Liver (tissue), 9 donors: ENCODE data around the gene HCN3. TPM values are rescaled to one million over a fixed set of nuclear protein-coding genes. Genes with fewer than 3 reads are reported as not detected.

Source experiments
- DNase-seq: peaks from one replicate; pipeline ENCODE4 v3.0.0-alpha.2; 2017; ENCODE audit warnings: low spot score
- H3K27ac ChIP-seq, 2 donors: one replicate each; pipeline ENCODE4 v1.7.0; 2013; ENCODE audit warnings: inconsistent platforms in 2 of 2, low read length in 2 of 2, control low read depth in 1 of 2, low read depth in 1 of 2, mild to moderate bottlenecking in 1 of 2
- H3K27me3 ChIP-seq, 4 donors: one replicate each; pipeline versions ENCODE4 v1.6.1 to v1.7.0; 2013; ENCODE audit warnings: low read length in 3 of 4, inconsistent platforms in 1 of 4, mild to moderate bottlenecking in 1 of 4, moderate library complexity in 1 of 4; ENCODE audit not compliant: control insufficient read depth in 4 of 4, insufficient read depth in 4 of 4
- H3K36me3 ChIP-seq, 4 donors: one replicate each; pipeline versions ENCODE4 v1.6.1 to v1.7.0; 2013; ENCODE audit warnings: low read length in 3 of 4, mild to moderate bottlenecking in 3 of 4, low read depth in 1 of 4, moderate library complexity in 1 of 4; ENCODE audit not compliant: control insufficient read depth in 4 of 4, insufficient read depth in 3 of 4
- H3K4me1 ChIP-seq, 4 donors: one replicate each; pipeline versions ENCODE4 v1.6.1 to v1.7.0; 2013; ENCODE audit warnings: low read length in 3 of 4, mild to moderate bottlenecking in 3 of 4, moderate library complexity in 1 of 4; ENCODE audit not compliant: control insufficient read depth in 4 of 4, insufficient read depth in 4 of 4
- H3K4me3 ChIP-seq, 3 donors: one replicate each; pipeline versions ENCODE4 v1.6.1 to v1.7.0; 2013; ENCODE audit warnings: low read length in 3 of 3, control low read depth in 1 of 3, low read depth in 1 of 3, mild to moderate bottlenecking in 1 of 3
- H3K9ac ChIP-seq, 2 donors: one replicate each; pipeline ENCODE4 v1.7.0; 2013; ENCODE audit warnings: low read length in 2 of 2, mild to moderate bottlenecking in 2 of 2, moderate library complexity in 2 of 2, control low read depth in 1 of 2, low read depth in 1 of 2
- H3K9me3 ChIP-seq, 4 donors: one replicate each; pipeline versions ENCODE4 v1.6.1 to v1.7.0; 2013; ENCODE audit warnings: low read length in 3 of 4; ENCODE audit not compliant: control insufficient read depth in 4 of 4
- EGR1 ChIP-seq, 2 donors: IDR thresholded peaks; 2 replicates each; pipeline ENCODE4 v1.6.1; 2016 to 2018; ENCODE audit warnings: antibody characterized with exemption in 2 of 2, low read depth in 2 of 2
- FOXA1 ChIP-seq: IDR thresholded peaks from 2 replicates; pipeline ENCODE4 v1.6.1; 2016; ENCODE audit warnings: antibody characterized with exemption
- FOXA2 ChIP-seq: IDR thresholded peaks from 2 replicates; pipeline ENCODE4 v1.6.1; 2016; ENCODE audit warnings: antibody characterized with exemption
- GABPA ChIP-seq, 2 donors: IDR thresholded peaks in 1 of 2; conservative IDR thresholded peaks in 1 of 2; 2 replicates each; pipeline ENCODE4 v1.6.1; 2016; ENCODE audit warnings: antibody characterized with exemption in 2 of 2, mild to moderate bottlenecking in 1 of 2, moderate library complexity in 1 of 2
- HNF4A ChIP-seq, 2 donors: conservative IDR thresholded peaks; 2 replicates each; pipeline ENCODE4 v1.6.1; 2016; ENCODE audit warnings: antibody characterized with exemption in 2 of 2, mild to moderate bottlenecking in 2 of 2
- HNF4G ChIP-seq: IDR thresholded peaks from 2 replicates; pipeline ENCODE4 v1.6.1; 2016; ENCODE audit warnings: antibody characterized with exemption
- JUND ChIP-seq, 2 donors: IDR thresholded peaks; 2 replicates each; pipeline ENCODE4 v1.6.1; 2016; ENCODE audit warnings: antibody characterized with exemption in 2 of 2
- RAD21 ChIP-seq, 2 donors: IDR thresholded peaks; 2 replicates each; pipeline ENCODE4 v1.6.1; 2016; ENCODE audit warnings: antibody characterized with exemption in 2 of 2, mild to moderate bottlenecking in 2 of 2
- RXRA ChIP-seq, 2 donors: IDR thresholded peaks; 2 replicates each; pipeline ENCODE4 v1.6.1; 2017 to 2018; ENCODE audit warnings: antibody characterized with exemption in 2 of 2, mild to moderate bottlenecking in 1 of 2
- SP1 ChIP-seq: IDR thresholded peaks from 2 replicates; pipeline ENCODE4 v1.6.1; 2018; ENCODE audit warnings: antibody characterized with exemption, mild to moderate bottlenecking
- TAF1 ChIP-seq: conservative IDR thresholded peaks from 2 replicates; pipeline ENCODE4 v1.6.1; 2016; ENCODE audit warnings: antibody characterized with exemption, mild to moderate bottlenecking
- YY1 ChIP-seq: IDR thresholded peaks from 2 replicates; pipeline ENCODE4 v1.6.1; 2016; ENCODE audit warnings: antibody characterized with exemption, mild to moderate bottlenecking
- WGBS: extraction: QIAGEN DNeasy Blood & Tissue Kit; methylation state at CpG from one replicate; pipeline ENCODE4 v1.1.7; 2013; 5-methylcytosine and 5-hydroxymethylcytosine counted together
- polyA plus RNA-seq, 2 donors: library from polyadenylated mRNA; stranded (reverse) in 1 of 2; unstranded in 1 of 2; fragments of 200-250 nt in 1 of 2; fragments of >200 nt in 1 of 2; fragmentation: Nextera tagmentation in 1 of 2; extraction: Ambion mirVana in 1 of 2; gene quantifications; one replicate each; pipeline versions ENCODE4 v1.2.1 to v1.2.3, GENCODE V29; 2013 to 2015
- total RNA-seq, 2 donors: library from RNA; depleted of rRNA; stranded (reverse); fragments of >200 nt; gene quantifications; one replicate each; pipeline ENCODE4 v1.2.3, GENCODE V29; 2014
- TF ChIP-seq, protein P1 (sequence below): IDR thresholded peaks from 2 replicates; pipeline ENCODE4 v1.6.1; 2016; ENCODE audit warnings: antibody characterized with exemption, mild to moderate bottlenecking
- TF ChIP-seq, protein P2 (sequence below): IDR thresholded peaks from 2 replicates; pipeline ENCODE4 v1.6.1; 2016; ENCODE audit warnings: antibody characterized with exemption
- TF ChIP-seq, protein P3 (sequence below): IDR thresholded peaks from 2 replicates; pipeline ENCODE4 v1.6.1; 2016; ENCODE audit warnings: antibody characterized with exemption
- TF ChIP-seq, protein P4 (sequence below): fragments of 150-350 bp; IDR thresholded peaks from 2 replicates; pipeline ENCODE4 v1.5.1; 2017; ENCODE audit warnings: improper control_type of control experiment, low read depth, low read length; ENCODE audit not compliant: missing input control
- TF ChIP-seq, protein P5 (sequence below): IDR thresholded peaks from 2 replicates; pipeline ENCODE4 v1.6.1; 2016; ENCODE audit warnings: antibody characterized with exemption
- donor health status: healthy.
- donor health status: healthy.
- donor health status: healthy.
- donor health status: healthy.
- donor health status: healthy.

Gene HCN3
- total and polyA plus RNA-seq, 4 donors = 0.33 to 1.5 (median 0.93) TPM

DNA sequence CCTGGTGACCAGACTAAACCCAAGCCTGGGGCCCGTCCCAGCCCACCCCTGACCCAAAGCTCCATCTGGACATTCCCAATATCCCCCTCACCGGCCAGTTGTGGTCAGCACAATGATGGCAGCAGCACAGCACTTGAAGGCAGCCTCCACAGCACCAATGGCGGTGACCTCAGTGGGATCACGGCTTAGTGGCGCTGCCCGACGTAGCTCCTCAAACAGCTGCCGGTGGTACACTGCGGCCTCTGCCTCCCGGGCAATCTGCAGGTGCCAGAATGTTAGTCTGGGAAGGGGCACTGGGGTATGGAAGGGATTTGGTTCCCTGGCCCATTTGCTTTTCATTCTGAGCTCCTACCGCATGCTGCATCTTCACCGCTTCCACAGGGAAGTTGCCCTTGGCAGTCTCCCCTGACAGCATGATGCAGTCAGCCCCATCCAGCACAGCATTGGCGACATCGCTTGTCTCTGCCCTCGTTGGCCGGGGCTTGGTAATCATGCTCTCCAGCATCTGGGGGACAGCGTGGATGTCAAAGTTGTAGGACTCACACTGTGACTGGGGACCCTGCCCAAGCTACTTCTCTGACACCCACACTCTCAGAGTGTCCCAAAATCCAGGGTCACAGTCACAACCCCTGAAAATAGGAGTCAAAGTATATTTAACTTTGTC lies 16.0 kb downstream of the HCN3 start (continued):
- TF ChIP-seq, protein P1, sequence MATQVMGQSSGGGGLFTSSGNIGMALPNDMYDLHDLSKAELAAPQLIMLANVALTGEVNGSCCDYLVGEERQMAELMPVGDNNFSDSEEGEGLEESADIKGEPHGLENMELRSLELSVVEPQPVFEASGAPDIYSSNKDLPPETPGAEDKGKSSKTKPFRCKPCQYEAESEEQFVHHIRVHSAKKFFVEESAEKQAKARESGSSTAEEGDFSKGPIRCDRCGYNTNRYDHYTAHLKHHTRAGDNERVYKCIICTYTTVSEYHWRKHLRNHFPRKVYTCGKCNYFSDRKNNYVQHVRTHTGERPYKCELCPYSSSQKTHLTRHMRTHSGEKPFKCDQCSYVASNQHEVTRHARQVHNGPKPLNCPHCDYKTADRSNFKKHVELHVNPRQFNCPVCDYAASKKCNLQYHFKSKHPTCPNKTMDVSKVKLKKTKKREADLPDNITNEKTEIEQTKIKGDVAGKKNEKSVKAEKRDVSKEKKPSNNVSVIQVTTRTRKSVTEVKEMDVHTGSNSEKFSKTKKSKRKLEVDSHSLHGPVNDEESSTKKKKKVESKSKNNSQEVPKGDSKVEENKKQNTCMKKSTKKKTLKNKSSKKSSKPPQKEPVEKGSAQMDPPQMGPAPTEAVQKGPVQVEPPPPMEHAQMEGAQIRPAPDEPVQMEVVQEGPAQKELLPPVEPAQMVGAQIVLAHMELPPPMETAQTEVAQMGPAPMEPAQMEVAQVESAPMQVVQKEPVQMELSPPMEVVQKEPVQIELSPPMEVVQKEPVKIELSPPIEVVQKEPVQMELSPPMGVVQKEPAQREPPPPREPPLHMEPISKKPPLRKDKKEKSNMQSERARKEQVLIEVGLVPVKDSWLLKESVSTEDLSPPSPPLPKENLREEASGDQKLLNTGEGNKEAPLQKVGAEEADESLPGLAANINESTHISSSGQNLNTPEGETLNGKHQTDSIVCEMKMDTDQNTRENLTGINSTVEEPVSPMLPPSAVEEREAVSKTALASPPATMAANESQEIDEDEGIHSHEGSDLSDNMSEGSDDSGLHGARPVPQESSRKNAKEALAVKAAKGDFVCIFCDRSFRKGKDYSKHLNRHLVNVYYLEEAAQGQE = no peak
- TF ChIP-seq TAF1 = no peak

DNA sequence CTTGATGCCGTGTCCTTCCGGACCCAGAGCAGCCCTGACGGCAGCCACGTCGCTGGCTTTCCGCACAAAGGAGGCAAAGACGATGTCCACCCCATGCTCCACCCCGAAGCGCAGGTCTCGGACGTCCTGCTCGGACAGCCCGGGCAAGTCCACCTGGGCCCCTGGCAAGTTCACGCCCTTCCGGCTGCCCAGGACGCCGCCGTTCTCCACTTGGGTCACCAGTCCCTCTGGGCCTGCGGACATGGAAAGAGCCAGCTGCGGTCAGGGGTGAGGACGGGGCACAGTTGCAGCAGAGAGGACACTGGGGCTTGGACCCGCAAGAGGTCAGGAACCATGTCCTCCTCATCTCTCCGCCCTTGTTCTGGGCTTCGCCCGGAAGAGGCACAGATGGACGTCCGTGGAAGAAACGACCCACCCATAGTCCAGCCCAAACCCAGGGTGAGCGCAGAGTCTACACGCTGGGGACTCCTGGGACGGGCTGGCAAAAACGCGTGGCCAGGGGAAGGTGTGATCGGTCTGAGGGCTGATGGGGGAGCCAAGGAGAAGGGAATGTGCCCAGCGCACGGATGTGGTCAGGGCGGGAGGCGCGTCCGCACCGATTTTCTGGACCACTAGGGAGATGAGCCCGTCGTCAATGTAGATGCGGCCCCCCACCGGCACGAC lies 17.4 kb downstream of the HCN3 start:
- DNase-seq = no peak
- H3K4me3 ChIP-seq = no peak overlapping the region
- TF ChIP-seq, protein P2, sequence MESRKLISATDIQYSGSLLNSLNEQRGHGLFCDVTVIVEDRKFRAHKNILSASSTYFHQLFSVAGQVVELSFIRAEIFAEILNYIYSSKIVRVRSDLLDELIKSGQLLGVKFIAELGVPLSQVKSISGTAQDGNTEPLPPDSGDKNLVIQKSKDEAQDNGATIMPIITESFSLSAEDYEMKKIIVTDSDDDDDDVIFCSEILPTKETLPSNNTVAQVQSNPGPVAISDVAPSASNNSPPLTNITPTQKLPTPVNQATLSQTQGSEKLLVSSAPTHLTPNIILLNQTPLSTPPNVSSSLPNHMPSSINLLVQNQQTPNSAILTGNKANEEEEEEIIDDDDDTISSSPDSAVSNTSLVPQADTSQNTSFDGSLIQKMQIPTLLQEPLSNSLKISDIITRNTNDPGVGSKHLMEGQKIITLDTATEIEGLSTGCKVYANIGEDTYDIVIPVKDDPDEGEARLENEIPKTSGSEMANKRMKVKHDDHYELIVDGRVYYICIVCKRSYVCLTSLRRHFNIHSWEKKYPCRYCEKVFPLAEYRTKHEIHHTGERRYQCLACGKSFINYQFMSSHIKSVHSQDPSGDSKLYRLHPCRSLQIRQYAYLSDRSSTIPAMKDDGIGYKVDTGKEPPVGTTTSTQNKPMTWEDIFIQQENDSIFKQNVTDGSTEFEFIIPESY = no peak
- TF ChIP-seq HNF4G (no peak), SP1 (no peak), GABPA (IDR thresholded peaks at IDR 0.05 in 1 of 2, conservative IDR thresholded peaks at IDR 0.05 in 1 of 2) (no peak), TAF1 (no peak), EGR1 (IDR thresholded peaks at IDR 0.05; ENCODE audit: low read depth in 2 of 2) (no peak), JUND (IDR thresholded peaks at IDR 0.05) (no peak), RAD21 (IDR thresholded peaks at IDR 0.05) (no peak), FOXA2 (no peak), FOXA1 (no peak), YY1 (no peak), HNF4A (conservative IDR thresholded peaks at IDR 0.05) (no peak), RXRA (IDR thresholded peaks at IDR 0.05) (no peak)
- TF ChIP-seq, protein P1 = no peak
- TF ChIP-seq, protein P3, sequence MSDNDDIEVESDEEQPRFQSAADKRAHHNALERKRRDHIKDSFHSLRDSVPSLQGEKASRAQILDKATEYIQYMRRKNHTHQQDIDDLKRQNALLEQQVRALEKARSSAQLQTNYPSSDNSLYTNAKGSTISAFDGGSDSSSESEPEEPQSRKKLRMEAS = no peak
- TF ChIP-seq, protein P4, sequence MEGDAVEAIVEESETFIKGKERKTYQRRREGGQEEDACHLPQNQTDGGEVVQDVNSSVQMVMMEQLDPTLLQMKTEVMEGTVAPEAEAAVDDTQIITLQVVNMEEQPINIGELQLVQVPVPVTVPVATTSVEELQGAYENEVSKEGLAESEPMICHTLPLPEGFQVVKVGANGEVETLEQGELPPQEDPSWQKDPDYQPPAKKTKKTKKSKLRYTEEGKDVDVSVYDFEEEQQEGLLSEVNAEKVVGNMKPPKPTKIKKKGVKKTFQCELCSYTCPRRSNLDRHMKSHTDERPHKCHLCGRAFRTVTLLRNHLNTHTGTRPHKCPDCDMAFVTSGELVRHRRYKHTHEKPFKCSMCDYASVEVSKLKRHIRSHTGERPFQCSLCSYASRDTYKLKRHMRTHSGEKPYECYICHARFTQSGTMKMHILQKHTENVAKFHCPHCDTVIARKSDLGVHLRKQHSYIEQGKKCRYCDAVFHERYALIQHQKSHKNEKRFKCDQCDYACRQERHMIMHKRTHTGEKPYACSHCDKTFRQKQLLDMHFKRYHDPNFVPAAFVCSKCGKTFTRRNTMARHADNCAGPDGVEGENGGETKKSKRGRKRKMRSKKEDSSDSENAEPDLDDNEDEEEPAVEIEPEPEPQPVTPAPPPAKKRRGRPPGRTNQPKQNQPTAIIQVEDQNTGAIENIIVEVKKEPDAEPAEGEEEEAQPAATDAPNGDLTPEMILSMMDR = no peak
- TF ChIP-seq, protein P5, sequence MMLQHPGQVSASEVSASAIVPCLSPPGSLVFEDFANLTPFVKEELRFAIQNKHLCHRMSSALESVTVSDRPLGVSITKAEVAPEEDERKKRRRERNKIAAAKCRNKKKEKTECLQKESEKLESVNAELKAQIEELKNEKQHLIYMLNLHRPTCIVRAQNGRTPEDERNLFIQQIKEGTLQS = no peak
- H3K36me3 ChIP-seq = peaks cover 0 to 49% (median 27%) of the 10 kb centered on the region in 4 donors
- no peak overlapping the region for H3K9ac ChIP-seq
- 74% methylated on average over 46 of the region's 46 CpGs for WGBS
- peaks cover 0 to 17% (median 4%) of the 10 kb centered on the region in 4 donors for H3K4me1 ChIP-seq
- H3K9me3 ChIP-seq = no peaks in the 10 kb centered on the region
- H3K27me3 ChIP-seq = no peaks in the 10 kb centered on the region
- H3K27ac ChIP-seq = no peak overlapping the region
